ENCODE measurements around the gene TCF4. TPM values are rescaled to one million over a fixed set of nuclear protein-coding genes. Genes with fewer than 3 reads are reported as not detected.

TCF4 gene
- total and polyA plus RNA-seq, 2 of the 13 experiments (the other 11 are each of a cell fraction or from before 2014, with no cell fraction given) = not detected

DNA sequence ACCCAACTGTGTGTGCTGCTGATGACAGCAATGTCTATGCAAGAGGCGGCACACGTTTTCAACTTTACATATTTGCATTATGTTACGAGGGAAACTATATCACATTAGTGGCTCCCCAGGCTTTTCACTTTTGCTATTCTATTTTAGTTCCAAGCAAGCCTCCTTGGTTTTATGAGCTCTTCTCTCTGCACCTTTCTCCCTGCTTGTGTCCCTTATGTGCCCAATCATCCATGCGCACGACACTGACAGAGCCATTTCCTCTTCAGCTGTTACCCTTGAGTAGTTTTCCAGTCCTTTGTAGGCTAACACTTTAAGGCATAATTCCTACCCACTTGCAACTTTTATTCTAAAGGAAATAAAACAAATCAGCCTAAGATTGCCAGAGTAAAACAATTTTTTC is 154.3 kb downstream of the TCF4 start:
- H3K36me3 ChIP-seq (replicated peaks in 1 of 2; ENCODE audit: control insufficient read depth in 1 of 2, insufficient read depth in 2 of 2, low read length in 2 of 2) = no peaks in the 10 kb centered on the region
- WGBS (ENCODE audit: low lambda C conversion rate) = 41% methylated on average over 5 of the region's 5 CpGs
- H3K4me2 ChIP-seq (ENCODE audit: low read depth, low read length) = no peak overlapping the region
- DNase-seq (ENCODE audit: low spot score) (no peak), FAIRE-seq (no peak), ATAC-seq (no peak)
- H3K4me3 ChIP-seq (replicated peaks in 1 of 3; ENCODE audit: insufficient read depth in 1 of 3, low read depth in 2 of 3, low read length in 3 of 3) = no peak overlapping the region
- H3K4me1 ChIP-seq (ENCODE audit: insufficient read depth, low read length) = no peaks in the 10 kb centered on the region
- ChIA-PET CTCF (ENCODE audit: low intra/inter-chr PET ratio, low total read pairs) (no interaction called here), POLR2A (no interaction called here)
- no peaks in the 10 kb centered on the region for H3K9me3 ChIP-seq (ENCODE audit: low read length)
- H2AFZ ChIP-seq (ENCODE audit: low read length) = no peak overlapping the region
- no peaks in the 10 kb centered on the region for H3K79me2 ChIP-seq (ENCODE audit: insufficient read depth, low read length)
- H4K20me1 ChIP-seq (ENCODE audit: insufficient read depth, low read length) = no peaks in the 10 kb centered on the region
- intact Hi-C loops (cut with micrococcal nuclease; ENCODE audit: unreplicated experiment) = no loop called here
- no peak overlapping the region for H3K9ac ChIP-seq (ENCODE audit: insufficient read depth, low read depth, low read length)
- no peak overlapping the region for H3K27ac ChIP-seq (ENCODE audit: extremely low read length, insufficient read depth, low read length)
- in situ Hi-C loops (cut with HindIII; ENCODE audit: extremely low pct_ligation_motif_present, low pct_unique_long_range_greater_than_20kb) = no loop called here
- no TSS peak for BruUV-seq (replicated peaks)
- TF ChIP-seq, protein P1, sequence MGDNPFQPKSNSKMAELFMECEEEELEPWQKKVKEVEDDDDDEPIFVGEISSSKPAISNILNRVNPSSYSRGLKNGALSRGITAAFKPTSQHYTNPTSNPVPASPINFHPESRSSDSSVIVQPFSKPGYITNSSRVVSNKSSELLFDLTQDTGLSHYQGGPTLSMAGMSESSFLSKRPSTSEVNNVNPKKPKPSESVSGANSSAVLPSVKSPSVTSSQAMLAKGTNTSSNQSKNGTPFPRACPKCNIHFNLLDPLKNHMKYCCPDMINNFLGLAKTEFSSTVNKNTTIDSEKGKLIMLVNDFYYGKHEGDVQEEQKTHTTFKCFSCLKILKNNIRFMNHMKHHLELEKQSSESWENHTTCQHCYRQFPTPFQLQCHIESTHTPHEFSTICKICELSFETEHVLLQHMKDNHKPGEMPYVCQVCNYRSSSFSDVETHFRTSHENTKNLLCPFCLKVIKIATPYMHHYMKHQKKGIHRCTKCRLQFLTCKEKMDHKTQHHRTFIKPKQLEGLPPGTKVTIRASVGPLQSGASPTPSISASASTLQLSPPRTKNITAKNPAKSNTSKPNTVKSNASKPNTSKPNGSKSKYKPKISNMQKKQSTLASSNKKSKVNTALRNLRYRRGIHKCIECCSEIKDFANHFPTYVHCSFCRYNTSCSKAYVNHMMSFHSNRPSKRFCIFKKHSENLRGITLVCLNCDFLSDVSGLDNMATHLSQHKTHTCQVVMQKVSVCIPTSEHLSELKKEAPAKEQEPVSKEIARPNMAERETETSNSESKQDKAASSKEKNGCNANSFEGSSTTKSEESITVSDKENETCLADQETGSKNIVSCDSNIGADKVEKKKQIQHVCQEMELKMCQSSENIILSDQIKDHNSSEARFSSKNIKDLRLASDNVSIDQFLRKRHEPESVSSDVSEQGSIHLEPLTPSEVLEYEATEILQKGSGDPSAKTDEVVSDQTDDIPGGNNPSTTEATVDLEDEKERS (CRISPR knock-in tag; IDR thresholded peaks at IDR 0.05) = no peak
- TF ChIP-seq, protein P2, sequence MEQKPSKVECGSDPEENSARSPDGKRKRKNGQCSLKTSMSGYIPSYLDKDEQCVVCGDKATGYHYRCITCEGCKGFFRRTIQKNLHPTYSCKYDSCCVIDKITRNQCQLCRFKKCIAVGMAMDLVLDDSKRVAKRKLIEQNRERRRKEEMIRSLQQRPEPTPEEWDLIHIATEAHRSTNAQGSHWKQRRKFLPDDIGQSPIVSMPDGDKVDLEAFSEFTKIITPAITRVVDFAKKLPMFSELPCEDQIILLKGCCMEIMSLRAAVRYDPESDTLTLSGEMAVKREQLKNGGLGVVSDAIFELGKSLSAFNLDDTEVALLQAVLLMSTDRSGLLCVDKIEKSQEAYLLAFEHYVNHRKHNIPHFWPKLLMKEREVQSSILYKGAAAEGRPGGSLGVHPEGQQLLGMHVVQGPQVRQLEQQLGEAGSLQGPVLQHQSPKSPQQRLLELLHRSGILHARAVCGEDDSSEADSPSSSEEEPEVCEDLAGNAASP (CRISPR knock-in tag; IDR thresholded peaks at IDR 0.05; ENCODE audit: borderline replicate concordance) = no peak
- TF ChIP-seq NR2F1 (CRISPR knock-in tag; IDR thresholded peaks at IDR 0.05) (no peak), ZNF333 (CRISPR knock-in tag; IDR thresholded peaks at IDR 0.05; ENCODE audit: borderline replicate concordance) (no peak), PRPF4 (IDR thresholded peaks at IDR 0.05; ENCODE audit: low read depth, low read length, poor library complexity, severe bottlenecking) (no peak), FIP1L1 (IDR thresholded peaks at IDR 0.05; ENCODE audit: borderline replicate concordance, insufficient read depth, low read depth, low read length) (no peak)
- no peaks in the 10 kb centered on the region for H3K27me3 ChIP-seq (ENCODE audit: control insufficient read depth in 1 of 2, insufficient read depth in 2 of 2, low read length in 2 of 2)

Data from HepG2 (cell line).